GM11168 (cell line): ENCODE data around the gene THBS4.
"Not testable (repeated sequence)": the region's sequence is repeated elsewhere in the genome, so short reads cannot be mapped to it uniquely, and the experiment has no call there.

ENCODE experiments used
- in situ Hi-C: fragments of 300-500 bp; cut with MboI; formaldehyde crosslinking; loops from one replicate; pipeline ENCODE4 v1.12.0; 2022; ENCODE audit warnings: low sequenced_read_pairs; ENCODE audit not compliant: unreplicated experiment

The THBS4 gene

DNA sequence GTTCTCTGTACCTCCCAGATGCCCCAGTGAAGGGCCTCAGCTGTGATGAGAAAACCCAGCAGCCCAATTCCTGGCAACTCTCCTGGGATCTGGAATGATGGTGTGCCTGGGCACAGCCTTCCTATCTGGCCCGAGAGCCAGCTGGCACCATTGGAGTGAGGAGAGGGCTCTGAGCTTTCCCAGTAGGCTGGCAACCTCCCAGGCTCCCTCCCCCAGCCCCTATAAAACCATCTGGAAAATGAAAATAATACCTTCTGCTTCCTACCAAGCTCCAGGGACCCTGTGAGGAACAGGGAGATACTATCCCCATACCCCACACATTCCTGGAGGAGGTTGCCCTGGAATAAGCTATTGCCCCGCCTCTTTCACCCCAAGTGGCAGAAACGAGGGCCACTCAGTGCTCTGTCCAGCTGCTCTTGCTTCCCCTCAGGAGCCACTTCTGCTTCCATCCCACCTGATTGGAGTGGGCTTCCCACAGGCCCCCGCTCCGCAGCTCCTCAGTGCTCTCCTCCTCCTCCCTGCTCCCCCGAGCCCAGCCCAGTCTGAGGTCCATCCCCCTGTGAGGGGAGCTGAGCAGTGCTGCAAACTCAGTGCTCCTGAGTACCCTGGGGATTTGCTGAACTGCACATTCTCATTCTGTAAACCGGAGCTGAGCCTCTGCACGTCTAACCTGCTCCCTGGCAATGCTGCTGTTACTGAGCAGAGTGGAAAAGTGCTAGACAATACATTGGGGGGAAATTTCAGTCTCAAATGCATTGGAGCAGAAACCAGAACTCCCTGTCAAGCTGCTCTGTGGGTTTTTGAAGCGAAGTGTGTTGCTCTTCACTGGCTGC is 74.7 kb downstream of the THBS4 start:
- in situ Hi-C loops, result no loop called here

DNA sequence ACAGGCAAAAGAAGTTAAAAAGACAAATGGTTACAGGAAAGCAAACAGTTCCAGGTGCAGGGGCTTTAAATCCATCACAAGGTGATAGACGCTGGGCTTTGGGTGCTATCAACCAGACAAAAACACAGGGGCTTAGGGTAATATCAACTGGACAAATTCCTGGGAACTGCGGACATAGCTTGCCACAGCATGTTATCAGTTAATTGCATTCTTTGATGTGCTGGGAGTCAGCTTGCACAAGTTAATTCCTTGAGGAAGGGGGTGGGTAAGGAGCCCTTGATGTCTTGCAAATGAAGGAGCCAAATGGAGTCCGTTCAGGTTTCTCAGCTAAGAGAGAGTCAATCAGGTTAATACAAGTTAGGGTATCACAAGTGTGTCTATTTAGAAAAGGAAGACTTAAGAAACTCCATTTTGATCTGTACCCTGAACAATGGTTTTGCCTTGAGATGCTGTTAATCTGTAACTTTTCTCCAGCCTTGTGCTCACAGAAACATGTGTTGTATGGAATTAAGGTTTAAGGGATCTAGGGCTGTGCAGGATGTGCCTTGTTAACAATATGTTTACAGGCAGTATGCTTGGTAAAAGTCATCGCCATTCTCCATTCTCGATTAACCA is 76.3 kb downstream of the THBS4 start:
- in situ Hi-C loops, result not testable (repeated sequence)

DNA sequence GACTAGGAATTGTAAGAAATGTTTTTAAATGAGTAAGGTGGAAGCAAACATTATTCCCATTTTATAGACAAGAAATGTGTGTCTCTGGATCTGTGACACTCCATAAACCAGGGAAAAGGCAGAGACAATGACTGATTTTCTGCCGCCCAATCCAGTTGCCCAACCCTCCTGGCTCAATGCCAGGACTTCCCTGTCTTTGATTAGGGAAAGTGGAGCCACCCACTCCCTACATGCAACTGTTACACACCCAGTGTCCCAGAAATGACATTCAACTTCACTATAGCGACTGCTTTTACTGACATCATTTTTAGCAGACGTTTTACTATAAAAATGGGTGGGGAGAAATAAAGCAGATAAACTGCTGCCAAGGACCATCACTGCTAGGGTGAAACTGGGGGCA is 79.7 kb downstream of the THBS4 start:
- in situ Hi-C loops, result no loop called here

DNA sequence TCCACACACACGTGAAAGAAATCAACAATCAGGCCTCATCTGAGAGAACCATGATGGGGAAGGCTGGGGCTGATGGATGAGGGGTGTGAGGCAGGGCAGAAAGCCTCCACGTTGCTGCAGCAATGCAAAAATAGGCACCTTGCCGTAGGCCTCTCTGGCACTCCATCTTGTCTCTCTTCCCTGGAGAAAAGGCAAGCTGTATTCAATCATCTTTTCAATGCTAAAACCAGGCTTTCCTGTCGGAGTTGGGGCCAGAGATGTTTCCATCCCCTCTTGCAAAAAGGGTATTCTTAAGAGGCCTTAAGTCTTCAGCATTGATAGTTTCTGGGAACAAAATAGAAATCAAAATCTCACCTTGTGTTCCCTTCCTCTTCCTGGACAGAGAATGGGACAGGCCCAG is 80.9 kb downstream of the THBS4 start:
- in situ Hi-C loops, result no loop called here

DNA sequence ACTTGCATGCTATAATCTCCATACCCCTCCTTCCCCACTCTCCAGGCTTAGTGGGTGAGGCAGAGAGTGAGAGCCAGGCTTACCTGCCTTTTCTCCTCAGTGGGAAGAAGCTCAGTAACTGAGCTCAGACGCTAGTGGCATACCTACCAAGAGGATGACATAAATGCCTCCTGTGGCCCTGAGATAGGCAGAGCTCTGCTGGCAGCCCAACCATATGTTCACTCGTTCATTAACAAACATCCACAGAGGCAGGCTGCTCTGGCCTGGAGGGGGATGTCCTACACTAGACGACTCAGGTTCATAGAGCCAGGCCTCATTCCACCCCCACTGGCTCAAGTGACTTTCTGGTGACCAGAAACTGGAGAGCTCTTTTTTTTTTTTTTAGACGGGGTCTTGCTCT is 81.3 kb downstream of the THBS4 start:
- in situ Hi-C loops, result no loop called here

DNA sequence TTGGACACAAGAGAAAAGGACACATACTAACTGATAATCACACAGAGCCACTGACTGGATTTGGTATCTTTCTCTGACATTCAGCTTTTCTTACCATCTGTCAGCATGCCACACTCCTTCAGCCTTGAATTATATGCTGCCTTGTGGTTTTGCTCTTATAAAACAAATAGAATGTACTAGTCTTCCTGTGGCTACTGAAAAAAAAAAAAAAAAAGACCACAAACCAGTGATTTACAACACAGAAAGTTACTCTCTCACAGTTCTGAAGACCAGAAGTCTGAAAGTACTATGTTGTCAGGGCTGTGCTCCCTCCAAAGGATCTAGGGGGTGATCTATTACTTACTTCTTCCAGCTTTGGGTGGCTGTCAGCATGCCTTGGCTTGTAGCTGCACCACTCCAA is 82.3 kb downstream of the THBS4 start:
- in situ Hi-C loops, result no loop called here

DNA sequence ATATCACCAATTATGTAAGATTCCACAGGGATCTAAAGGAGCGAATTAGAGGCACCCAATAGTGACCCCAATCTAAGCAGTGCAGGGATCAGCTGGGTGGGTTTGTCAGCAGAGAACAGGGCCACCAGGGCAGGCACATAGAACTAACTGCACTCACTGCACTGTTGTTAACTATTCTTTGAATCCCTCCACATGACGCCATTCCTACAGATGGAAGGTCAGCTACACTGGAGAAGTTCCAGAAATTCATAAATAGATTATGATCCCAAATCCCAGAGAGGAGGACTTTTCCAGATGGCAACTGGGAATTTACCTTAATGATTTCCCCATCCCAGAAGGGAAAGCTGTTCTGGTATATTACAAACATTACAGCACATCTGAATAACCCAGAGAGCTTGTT is 84.2 kb downstream of the THBS4 start:
- in situ Hi-C loops, result no loop called here

DNA sequence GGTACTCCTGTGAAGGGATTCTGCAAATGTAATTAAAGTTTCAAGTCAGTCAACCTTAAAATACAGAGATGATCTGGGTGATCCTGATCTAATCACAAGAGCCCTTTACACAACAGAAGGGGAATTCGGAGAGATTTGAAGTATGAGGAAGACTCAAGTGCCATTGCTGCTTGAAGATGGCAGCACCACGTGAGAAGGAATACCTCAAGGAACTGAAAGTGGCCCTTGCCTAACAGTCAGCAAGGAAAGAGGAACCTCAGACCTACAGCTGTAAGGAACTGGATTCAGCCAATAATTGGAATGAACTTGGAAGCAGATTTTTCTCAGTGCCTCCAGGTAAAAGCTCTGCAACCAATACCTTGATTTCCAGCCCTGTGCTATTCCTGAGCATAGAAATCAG is 87.4 kb downstream of the THBS4 start:
- in situ Hi-C loops, result no loop called here

DNA sequence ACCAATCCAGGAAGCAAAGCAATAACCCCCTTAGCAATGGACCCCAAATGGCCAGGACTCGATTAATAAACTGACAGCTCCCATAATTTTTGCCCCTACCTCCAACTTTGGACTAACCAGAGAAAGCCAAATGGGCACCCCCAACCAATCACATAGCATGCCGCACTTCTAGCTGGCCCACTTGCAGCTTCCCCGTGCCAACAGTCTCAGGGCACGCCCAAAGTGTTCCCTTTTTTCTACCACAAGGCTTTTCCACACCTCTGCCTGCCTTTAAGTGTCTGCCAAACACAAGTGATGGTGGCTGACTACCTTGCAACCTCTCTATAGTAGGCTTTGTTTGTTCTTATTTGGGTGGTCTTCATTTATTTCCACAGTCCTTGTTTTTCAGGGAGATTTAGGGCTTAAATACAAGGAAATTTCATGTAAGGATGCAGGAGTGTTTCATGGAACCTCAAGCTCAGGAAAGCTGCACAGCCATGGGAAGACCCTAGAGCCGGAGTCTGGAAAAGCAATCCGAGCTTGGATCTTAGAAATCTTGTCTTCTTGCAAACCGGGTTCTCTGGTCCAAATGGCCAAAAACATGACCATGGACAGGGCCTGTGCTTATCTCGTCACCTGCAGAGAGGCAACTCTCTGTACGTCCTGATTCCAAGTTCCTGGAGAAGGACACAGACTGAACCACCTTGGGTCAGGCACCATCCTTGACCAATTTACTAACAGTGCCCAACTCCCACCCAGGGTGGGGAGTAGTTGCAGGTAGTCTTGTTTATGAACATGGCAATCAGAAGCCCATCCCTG is 89.2 kb downstream of the THBS4 start:
- in situ Hi-C loops, result no loop called here

DNA sequence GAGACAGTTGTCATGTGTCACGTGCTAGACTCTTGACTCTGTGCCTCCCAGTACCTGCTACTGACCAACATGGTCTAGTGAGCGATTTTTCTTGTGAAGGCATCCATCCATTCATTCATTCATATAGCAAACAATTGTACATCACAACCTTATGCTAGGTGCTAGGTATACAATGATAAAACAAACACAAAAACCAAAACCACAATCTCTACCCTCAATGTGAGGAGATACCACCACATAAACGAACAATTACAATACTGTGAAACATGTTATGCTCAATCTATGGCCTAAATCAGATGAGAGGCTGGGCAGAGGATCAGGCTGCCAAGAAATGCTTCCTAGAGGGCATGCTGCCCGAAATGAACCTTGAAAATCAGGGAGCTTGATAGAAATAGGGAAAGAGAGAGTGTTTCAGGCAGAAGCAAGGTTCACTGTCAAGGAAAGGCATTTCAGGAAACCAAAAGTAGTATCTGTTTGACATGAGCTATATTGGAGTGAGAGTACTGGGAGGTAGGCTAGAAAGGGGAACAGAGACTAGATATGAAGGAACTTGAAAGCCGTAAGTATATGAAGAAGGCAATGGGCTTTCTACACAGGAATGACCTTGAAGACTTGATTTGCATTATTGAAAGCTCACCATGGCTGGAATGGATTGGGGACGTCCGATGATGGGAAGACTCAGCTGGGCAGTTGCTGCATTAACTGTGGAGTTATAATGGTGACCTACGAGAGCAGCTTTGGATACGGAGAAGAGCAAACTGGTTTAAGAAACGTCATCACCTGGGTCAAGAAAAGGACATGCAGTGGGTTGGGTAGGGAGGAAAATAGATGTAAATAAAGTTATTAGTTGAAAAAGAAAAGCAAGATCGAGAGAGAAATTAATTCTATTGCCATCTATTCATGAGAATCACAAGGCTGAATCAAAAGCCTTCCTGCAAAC is 90.1 kb downstream of the THBS4 start:
- in situ Hi-C loops, result no loop called here

DNA sequence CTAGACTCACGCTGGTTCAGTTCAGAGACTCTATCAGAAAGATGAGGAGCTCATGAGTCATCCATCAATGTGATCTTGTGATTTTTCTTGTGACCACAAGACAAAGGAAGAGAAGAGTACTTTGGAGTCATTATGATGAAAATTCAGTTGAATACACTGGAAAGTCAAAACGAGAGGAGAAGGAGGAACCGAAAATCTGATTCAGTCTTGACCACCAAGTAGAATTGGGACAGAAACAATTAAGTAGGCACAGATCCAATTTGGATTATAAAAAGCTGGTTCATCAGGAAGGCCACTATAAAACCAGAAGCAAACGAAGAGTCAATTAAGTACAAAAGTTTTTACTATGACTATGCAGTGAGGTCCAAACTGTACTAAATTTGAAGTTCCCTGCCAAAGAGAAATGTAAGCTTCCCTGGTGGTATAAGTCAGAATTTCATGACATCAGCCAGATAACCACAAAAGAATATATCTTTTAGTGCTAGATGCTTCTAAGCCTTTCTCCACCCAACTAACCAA is 90.9 kb downstream of the THBS4 start:
- in situ Hi-C loops, result no loop called here

DNA sequence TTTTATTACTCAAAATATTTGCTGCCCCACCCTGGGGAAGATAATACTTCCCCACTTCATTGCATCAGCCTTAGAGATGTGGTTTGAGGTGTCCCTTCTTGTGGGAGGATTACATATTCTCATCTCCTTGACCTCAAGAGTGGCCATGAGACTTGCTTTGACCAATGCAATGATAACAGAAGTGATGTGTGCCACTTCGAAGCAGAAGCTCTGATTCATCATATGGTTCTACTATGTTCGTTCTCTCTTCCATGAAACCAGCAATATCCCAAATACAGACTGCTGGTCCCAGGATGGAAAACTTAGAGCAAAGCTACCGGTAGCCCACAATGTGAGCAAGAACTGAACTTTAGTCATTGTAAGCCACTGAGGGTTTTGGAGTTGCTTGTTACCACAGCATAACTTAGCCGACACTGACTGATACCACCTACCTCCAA is 92.0 kb downstream of the THBS4 start:
- in situ Hi-C loops, result no loop called here

DNA sequence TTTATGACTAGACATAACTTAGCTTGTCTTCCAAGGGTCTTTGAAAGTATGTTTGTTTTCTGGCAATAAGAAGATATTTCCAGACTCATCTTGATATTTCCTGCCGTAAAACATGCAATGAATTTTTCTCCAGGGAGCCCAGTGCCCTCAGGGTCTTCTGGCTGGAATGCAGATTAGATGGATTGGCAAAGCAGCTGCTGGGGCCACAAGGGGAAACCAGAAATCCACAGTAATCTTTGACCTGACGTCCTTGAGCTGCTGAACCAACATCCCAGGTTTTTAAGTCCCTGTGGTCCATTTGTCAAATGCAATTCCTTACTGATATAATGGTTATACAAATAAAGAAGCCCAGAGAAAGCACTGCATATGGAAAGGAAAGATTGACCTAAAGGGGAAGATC is 93.0 kb downstream of the THBS4 start:
- in situ Hi-C loops, result no loop called here

DNA sequence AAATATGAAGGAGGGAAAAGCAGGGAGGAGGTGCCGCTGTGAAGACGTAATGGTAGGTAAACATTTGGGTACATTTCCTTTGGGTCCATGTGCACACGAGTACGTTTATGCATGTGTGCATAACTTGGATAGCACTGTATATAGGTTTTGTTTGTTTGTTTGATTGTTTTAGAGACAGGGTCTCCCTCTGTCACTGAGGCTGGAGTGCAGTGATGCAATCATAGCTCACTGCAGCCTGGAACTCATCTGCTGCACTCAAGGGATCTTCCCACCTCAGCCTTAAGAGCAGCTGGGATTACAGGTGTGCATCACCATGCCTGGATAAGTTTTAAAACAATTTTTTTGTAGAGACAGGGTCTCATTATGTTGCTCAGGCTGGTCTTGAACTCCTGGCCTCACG is 94.0 kb downstream of the THBS4 start:
- in situ Hi-C loops, result no loop called here
